PC-3 (cell line): Measurements from ENCODE around the gene ARHGAP26. TPM values are rescaled to one million over a fixed set of nuclear protein-coding genes. Genes with fewer than 3 reads are reported as not detected.

Experiments
- ATAC-seq: fragments of 200-7000 bp; cut with Tn5 transposase; 2 replicates; pipeline ENCODE4 v1.9.1; 2020; ENCODE audit warnings: mild to moderate bottlenecking, moderate library complexity
- BruUV-seq: library from RNA; stranded (reverse); fragments of 400-500 nt; replicated peaks from 2 replicates; lab custom pipeline; 2021; lab: Mats Ljungman, UMichigan
- CTCF ChIA-PET: fragments of 300-600 bp; sonication (Branson Sonifier 250); formaldehyde crosslinking; loops from one replicate; lab custom pipeline; 2022; ENCODE audit warnings: antibody characterized with exemption; lab: Charles Lee
- POLR2A ChIA-PET: fragments of 300-600 bp; sonication (Branson Sonifier 250); formaldehyde crosslinking; loops from one replicate; lab custom pipeline; 2022; ENCODE audit warnings: antibody characterized with exemption; ENCODE audit not compliant: unreplicated experiment; lab: Charles Lee
- DNase-seq: peaks from one replicate; pipeline ENCODE4 v3.0.0-alpha.2; 2015
- H2AFZ ChIP-seq: fragments of 300-600 bp; sonication (generic); 2 replicates; pipeline ENCODE4 v1.6.0; 2016; ENCODE audit warnings: antibody characterized with exemption, low read length
- H3F3A ChIP-seq: fragments of 300-600 bp; sonication (generic); one replicate; pipeline ENCODE4 v1.6.0; 2017; ENCODE audit warnings: antibody characterized with exemption, low read length, control low read depth, mild to moderate bottlenecking; ENCODE audit not compliant: unreplicated experiment
- H3K27ac ChIP-seq: fragments of 300-600 bp; sonication (generic); 2 replicates; pipeline ENCODE4 v1.5.1; 2016; ENCODE audit warnings: mild to moderate bottlenecking, low read length
- H3K27me3 ChIP-seq: fragments of 300-600 bp; sonication (generic); 2 replicates; pipeline ENCODE4 v1.6.1; 2016; ENCODE audit warnings: low read length, mixed read lengths
- H3K36me3 ChIP-seq: fragments of 300-600 bp; sonication (generic); 2 replicates; pipeline ENCODE4 v1.6.1; 2016; ENCODE audit warnings: low read depth, mixed run types, low read length, mixed read lengths
- H3K4me1 ChIP-seq: fragments of 300-600 bp; sonication (generic); 2 replicates; pipeline ENCODE4 v1.5.1; 2016; ENCODE audit warnings: low read length; ENCODE audit not compliant: insufficient read depth
- H3K4me2 ChIP-seq: fragments of 300-600 bp; sonication (generic); 2 replicates; pipeline ENCODE4 v1.6.0; 2016; ENCODE audit warnings: low read length
- H3K4me3 ChIP-seq: fragments of 300-600 bp; sonication (generic); 2 replicates; pipeline ENCODE4 v1.5.1; 2016; ENCODE audit warnings: mild to moderate bottlenecking, low read length, mixed read lengths
- H3K79me2 ChIP-seq: fragments of 300-600 bp; sonication (generic); 2 replicates; pipeline ENCODE4 v1.6.1; 2017; ENCODE audit warnings: low read length, mixed read lengths
- H3K9ac ChIP-seq: fragments of 300-600 bp; sonication (generic); 2 replicates; pipeline ENCODE4 v1.6.0; 2016; ENCODE audit warnings: mild to moderate bottlenecking, low read length
- H3K9me2 ChIP-seq: fragments of 300-600 bp; sonication (generic); replicated peaks from 2 replicates; pipeline ENCODE4 v1.6.1; 2016; ENCODE audit warnings: mixed run types, low read length, mixed read lengths
- H3K9me3 ChIP-seq: fragments of 300-600 bp; sonication (generic); 2 replicates; pipeline ENCODE4 v1.6.1; 2016; ENCODE audit warnings: low read length, mixed read lengths
- H4K20me1 ChIP-seq: fragments of 300-600 bp; sonication (generic); 2 replicates; pipeline ENCODE4 v1.6.1; 2016; ENCODE audit warnings: low read length, mixed read lengths
- CTCF ChIP-seq: fragments of 300-600 bp; sonication (generic); conservative IDR thresholded peaks from 2 replicates; pipeline ENCODE4 v1.5.1; 2017; ENCODE audit warnings: antibody characterized with exemption, low read depth, mild to moderate bottlenecking, low read length
- EZH2 ChIP-seq: fragments of 300-600 bp; sonication (generic); IDR thresholded peaks from one replicate; pipeline ENCODE4 v1.6.1; 2017; ENCODE audit warnings: antibody characterized with exemption, mild to moderate bottlenecking, low read length; ENCODE audit not compliant: unreplicated experiment
- EZH2phosphoT487 ChIP-seq: fragments of 300-600 bp; sonication (generic); IDR thresholded peaks from 2 replicates; pipeline ENCODE4 v1.6.1; 2018; ENCODE audit warnings: mild to moderate bottlenecking, antibody characterized with exemption, low read length, borderline replicate concordance
- intact Hi-C: fragments of 100-400 bp; cut with micrococcal nuclease; formaldehyde crosslinking; loops from 2 replicates; pipeline ENCODE4 v1.9.0; 2023
- total RNA-seq: library from RNA; depleted of rRNA; stranded (reverse); fragments of >200 nt; gene quantifications from 2 replicates; pipeline ENCODE4 v1.2.3, GENCODE V29; 2014

Gene ARHGAP26
- total RNA-seq, 1 experiment from 2014 or later: 11.7 TPM

GRCh38 chr5:143194713-143195112 lies 424.5 kb downstream of the ARHGAP26 start:
- H3K36me3 ChIP-seq: no peaks in the 10 kb centered on the region
- ATAC-seq: no peak
- H3K9me3 ChIP-seq: no peaks in the 10 kb centered on the region
- ChIA-PET POLR2A (no interaction called here), CTCF (no interaction called here)
- no peaks in the 10 kb centered on the region; the same call in 1 of the 2 replicates for H3K4me1 ChIP-seq
- no peak overlapping the region for H3K4me2 ChIP-seq
- no TSS peak for BruUV-seq
- no peak overlapping the region for H3K4me3 ChIP-seq
- H3K27ac ChIP-seq: no peak overlapping the region
- H3K79me2 ChIP-seq: no peaks in the 10 kb centered on the region
- no peaks in the 10 kb centered on the region for H3K9me2 ChIP-seq
- no peaks in the 10 kb centered on the region for H3K27me3 ChIP-seq
- no peak for DNase-seq
- H2AFZ ChIP-seq: no peak overlapping the region
- TF ChIP-seq EZH2phosphoT487: no peak
- TF ChIP-seq EZH2: no peak
- TF ChIP-seq CTCF: no peak
- intact Hi-C loops: loop anchor here (5.0 kb wide), 2 partner anchors 118 to 208 kb away; partner anchors contain the start of gene NR3C1
- H3K9ac ChIP-seq: no peak overlapping the region
- no peaks in the 10 kb centered on the region for H3F3A ChIP-seq
- no peaks in the 10 kb centered on the region for H4K20me1 ChIP-seq

GRCh38 chr5:143195491-143195890 lies 425.3 kb downstream of the ARHGAP26 start:
- POLR2A ChIA-PET: no interaction called here
- no peak for TF ChIP-seq CTCF
- Histone ChIP-seq H3K79me2 (no peaks in the 10 kb centered on the region), H3F3A (no peaks in the 10 kb centered on the region), H3K9ac (no peak overlapping the region), H3K9me2 (no peaks in the 10 kb centered on the region), H3K9me3 (no peaks in the 10 kb centered on the region), H3K36me3 (no peaks in the 10 kb centered on the region), H2AFZ (no peak overlapping the region), H3K4me1 (no peaks in the 10 kb centered on the region; the same call in 1 of the 2 replicates), H3K27ac (no peak overlapping the region), H3K4me3 (no peak overlapping the region), H3K4me2 (no peak overlapping the region), H4K20me1 (no peaks in the 10 kb centered on the region), H3K27me3 (no peaks in the 10 kb centered on the region)
- ATAC-seq (no peak), DNase-seq (no peak)
- no TSS peak for BruUV-seq
- CTCF ChIA-PET: no interaction called here
- intact Hi-C loops: loop anchor here (5.0 kb wide), 2 partner anchors 117 to 207 kb away; partner anchors contain the start of gene NR3C1

GRCh38 chr5:143196601-143197259 lies 426.6 kb downstream of the ARHGAP26 start:
- Histone ChIP-seq H3K4me2 (no peak overlapping the region), H3K36me3 (no peaks in the 10 kb centered on the region), H3K9me2 (no peaks in the 10 kb centered on the region), H2AFZ (no peak overlapping the region), H3F3A (no peaks in the 10 kb centered on the region), H4K20me1 (no peaks in the 10 kb centered on the region), H3K79me2 (no peaks in the 10 kb centered on the region), H3K4me3 (no peak overlapping the region), H3K27ac (no peak overlapping the region), H3K27me3 (no peaks in the 10 kb centered on the region), H3K9ac (no peak overlapping the region), H3K4me1 (no peaks in the 10 kb centered on the region; the same call in 1 of the 2 replicates), H3K9me3 (no peaks in the 10 kb centered on the region)
- ChIA-PET POLR2A (no interaction called here), CTCF (no interaction called here)
- TF ChIP-seq CTCF: peak; percentile 37; the same call in 1 of the 2 replicates
- TF ChIP-seq EZH2phosphoT487: no peak
- DNase-seq (no peak), ATAC-seq (no peak)
- intact Hi-C loops: loop anchor here (5.0 kb wide), 2 partner anchors 116 to 206 kb away; partner anchors contain the start of gene NR3C1
- no TSS peak for BruUV-seq
